GM12878 (cell line): ENCODE results near the gene NBDY.

Experiments
- CREB1 ChIP-seq: IDR thresholded peaks from 2 replicates; pipeline ENCODE4 v1.6.1; 2012; ENCODE audit warnings: low read depth, mild to moderate bottlenecking, inconsistent platforms
- HCFC1 ChIP-seq: fragments of 150-350 bp; IDR thresholded peaks from 2 replicates; pipeline ENCODE4 v1.6.1; 2014; ENCODE audit warnings: low read length
- JUND ChIP-seq: IDR thresholded peaks from 2 replicates; pipeline ENCODE4 v1.6.1; 2012; ENCODE audit warnings: low read depth, mild to moderate bottlenecking, low read length, improper control_type of control experiment, moderate library complexity
- POLR2A ChIP-seq: IDR thresholded peaks from 2 replicates; pipeline ENCODE4 v1.6.1; 2011; ENCODE audit warnings: low read depth, mild to moderate bottlenecking, low read length
- RAD21 ChIP-seq: IDR thresholded peaks from 2 replicates; pipeline ENCODE4 v1.6.1; 2011; ENCODE audit warnings: mild to moderate bottlenecking, low read depth, low read length, moderate library complexity; ENCODE audit not compliant: insufficient read depth
- TF ChIP-seq, protein P1 (sequence below), 3 experiments: IDR thresholded peaks in 2 of 3; conservative IDR thresholded peaks in 1 of 3; 2 replicates each; pipeline ENCODE4 v1.5.1; 2011; ENCODE audit warnings: low read depth in 3 of 3, low read length in 3 of 3, mild to moderate bottlenecking in 3 of 3, control low read depth in 2 of 3, moderate library complexity in 2 of 3, inconsistent platforms in 1 of 3, mixed read lengths in 1 of 3; ENCODE audit not compliant: control insufficient read depth in 2 of 3, insufficient read depth in 1 of 3; ENCODE audit errors: extremely low read depth in 1 of 3
- TF ChIP-seq, protein P2 (sequence below): IDR thresholded peaks from 2 replicates; pipeline ENCODE4 v1.6.1; 2012; ENCODE audit warnings: low read depth, low read length, improper control_type of control experiment

DNA sequence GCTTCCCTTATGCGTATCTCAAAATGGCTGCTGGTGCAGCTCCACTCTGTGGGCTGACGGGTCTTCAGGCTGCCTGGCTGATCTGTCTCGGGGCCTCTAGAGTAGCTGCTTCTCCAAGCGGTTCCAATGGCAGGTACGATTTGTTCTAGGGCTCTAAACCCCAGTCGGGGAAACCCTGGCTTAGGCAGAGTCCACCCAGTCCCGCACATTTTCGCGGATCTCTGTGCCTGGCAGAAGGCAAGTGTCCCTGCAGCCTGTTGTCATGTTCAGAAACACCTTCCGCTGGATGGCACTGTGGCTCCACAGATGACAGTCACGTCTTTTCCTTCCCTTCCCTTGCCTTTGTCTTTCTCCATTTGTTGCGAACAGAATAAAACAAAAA, 54.4 kb downstream of the NBDY start:
- TF ChIP-seq POLR2A: no peak
- TF ChIP-seq HCFC1: no peak; the same call in 1 of the 2 replicates
- TF ChIP-seq, protein P1, sequence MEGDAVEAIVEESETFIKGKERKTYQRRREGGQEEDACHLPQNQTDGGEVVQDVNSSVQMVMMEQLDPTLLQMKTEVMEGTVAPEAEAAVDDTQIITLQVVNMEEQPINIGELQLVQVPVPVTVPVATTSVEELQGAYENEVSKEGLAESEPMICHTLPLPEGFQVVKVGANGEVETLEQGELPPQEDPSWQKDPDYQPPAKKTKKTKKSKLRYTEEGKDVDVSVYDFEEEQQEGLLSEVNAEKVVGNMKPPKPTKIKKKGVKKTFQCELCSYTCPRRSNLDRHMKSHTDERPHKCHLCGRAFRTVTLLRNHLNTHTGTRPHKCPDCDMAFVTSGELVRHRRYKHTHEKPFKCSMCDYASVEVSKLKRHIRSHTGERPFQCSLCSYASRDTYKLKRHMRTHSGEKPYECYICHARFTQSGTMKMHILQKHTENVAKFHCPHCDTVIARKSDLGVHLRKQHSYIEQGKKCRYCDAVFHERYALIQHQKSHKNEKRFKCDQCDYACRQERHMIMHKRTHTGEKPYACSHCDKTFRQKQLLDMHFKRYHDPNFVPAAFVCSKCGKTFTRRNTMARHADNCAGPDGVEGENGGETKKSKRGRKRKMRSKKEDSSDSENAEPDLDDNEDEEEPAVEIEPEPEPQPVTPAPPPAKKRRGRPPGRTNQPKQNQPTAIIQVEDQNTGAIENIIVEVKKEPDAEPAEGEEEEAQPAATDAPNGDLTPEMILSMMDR (IDR thresholded peaks at IDR 0.05 in 2 of 3, conservative IDR thresholded peaks at IDR 0.05 in 1 of 3; ENCODE audit: control insufficient read depth in 2 of 3, extremely low read depth in 1 of 3, insufficient read depth in 1 of 3, low read depth in 3 of 3, low read length in 3 of 3): peak; percentile 41 to 59 (median 42); a peak in 5 of 6 replicates
- TF ChIP-seq JUND: no peak
- TF ChIP-seq, protein P2, sequence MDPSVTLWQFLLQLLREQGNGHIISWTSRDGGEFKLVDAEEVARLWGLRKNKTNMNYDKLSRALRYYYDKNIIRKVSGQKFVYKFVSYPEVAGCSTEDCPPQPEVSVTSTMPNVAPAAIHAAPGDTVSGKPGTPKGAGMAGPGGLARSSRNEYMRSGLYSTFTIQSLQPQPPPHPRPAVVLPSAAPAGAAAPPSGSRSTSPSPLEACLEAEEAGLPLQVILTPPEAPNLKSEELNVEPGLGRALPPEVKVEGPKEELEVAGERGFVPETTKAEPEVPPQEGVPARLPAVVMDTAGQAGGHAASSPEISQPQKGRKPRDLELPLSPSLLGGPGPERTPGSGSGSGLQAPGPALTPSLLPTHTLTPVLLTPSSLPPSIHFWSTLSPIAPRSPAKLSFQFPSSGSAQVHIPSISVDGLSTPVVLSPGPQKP: no peak
- TF ChIP-seq RAD21: peak; percentile 68
- no peak for TF ChIP-seq CREB1
